ENCODE results near the gene ZAR1L. TPM values are rescaled to one million over a fixed set of nuclear protein-coding genes. Genes with fewer than 3 reads are reported as not detected.

ZAR1L gene
- total RNA-seq, 1 donor from 2014 or later = not detected

DNA sequence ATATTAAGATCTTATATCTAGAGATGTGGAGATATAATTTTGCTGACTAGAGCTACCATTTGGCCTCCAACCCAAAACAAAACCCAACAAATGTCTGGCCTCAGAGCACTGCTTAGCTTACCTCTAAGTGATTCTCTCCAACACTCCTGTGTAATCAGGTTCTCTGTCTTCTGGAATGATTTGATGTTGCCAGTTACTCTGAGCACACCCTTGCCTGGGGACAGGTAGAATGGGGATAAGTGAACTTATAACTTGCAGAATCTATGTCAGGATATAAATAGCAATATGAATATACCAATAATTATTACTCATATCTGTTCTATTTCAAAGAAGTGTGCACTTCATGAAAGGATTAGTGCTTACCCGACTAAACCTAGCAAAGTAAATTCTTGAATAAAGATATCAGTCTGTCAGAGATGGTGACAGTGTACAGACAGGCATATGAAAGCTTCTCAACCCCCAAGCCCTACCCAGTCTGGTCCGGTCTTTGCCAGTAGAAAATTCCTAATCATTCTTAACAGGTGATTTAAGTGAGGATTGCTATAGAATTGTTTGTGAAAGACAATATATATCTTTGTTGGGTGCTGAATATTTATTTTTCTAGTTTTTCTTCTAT is 33.0 kb downstream of the ZAR1L start:
- DNase-seq (no peak), ATAC-seq (no peak)
- intact Hi-C loops (cut with DNase I) = no loop called here
- Histone ChIP-seq H3K4me3 (no peak overlapping the region), H3K27me3 (no peaks in the 10 kb centered on the region), H3K36me3 (peaks cover 48% of the 10 kb centered on the region), H3K4me1 (peaks cover 13% of the 10 kb centered on the region), H3K9me3 (no peaks in the 10 kb centered on the region), H3K27ac (no peak overlapping the region)
- TF ChIP-seq, protein P1, sequence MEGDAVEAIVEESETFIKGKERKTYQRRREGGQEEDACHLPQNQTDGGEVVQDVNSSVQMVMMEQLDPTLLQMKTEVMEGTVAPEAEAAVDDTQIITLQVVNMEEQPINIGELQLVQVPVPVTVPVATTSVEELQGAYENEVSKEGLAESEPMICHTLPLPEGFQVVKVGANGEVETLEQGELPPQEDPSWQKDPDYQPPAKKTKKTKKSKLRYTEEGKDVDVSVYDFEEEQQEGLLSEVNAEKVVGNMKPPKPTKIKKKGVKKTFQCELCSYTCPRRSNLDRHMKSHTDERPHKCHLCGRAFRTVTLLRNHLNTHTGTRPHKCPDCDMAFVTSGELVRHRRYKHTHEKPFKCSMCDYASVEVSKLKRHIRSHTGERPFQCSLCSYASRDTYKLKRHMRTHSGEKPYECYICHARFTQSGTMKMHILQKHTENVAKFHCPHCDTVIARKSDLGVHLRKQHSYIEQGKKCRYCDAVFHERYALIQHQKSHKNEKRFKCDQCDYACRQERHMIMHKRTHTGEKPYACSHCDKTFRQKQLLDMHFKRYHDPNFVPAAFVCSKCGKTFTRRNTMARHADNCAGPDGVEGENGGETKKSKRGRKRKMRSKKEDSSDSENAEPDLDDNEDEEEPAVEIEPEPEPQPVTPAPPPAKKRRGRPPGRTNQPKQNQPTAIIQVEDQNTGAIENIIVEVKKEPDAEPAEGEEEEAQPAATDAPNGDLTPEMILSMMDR (IDR thresholded peaks at IDR 0.05) = no peak

GRCh38 chr13:32281096-32281495 is 34.1 kb downstream of the ZAR1L start:
- no peak for ATAC-seq
- Histone ChIP-seq H3K4me3 (no peak overlapping the region), H3K4me1 (peaks cover 12% of the 10 kb centered on the region), H3K27me3 (no peaks in the 10 kb centered on the region), H3K36me3 (peaks cover 59% of the 10 kb centered on the region), H3K9me3 (no peaks in the 10 kb centered on the region), H3K27ac (no peak overlapping the region)
- intact Hi-C loops (cut with DNase I) = no loop called here
- TF ChIP-seq, protein P1 (IDR thresholded peaks at IDR 0.05) = no peak
- DNase-seq = no peak

- Histone ChIP-seq H3K27me3 (no peaks in the 10 kb centered on the region), H3K27ac (no peak overlapping the region), H3K4me1 (no peaks in the 10 kb centered on the region), H3K4me3 (no peak overlapping the region), H3K9me3 (no peaks in the 10 kb centered on the region), H3K36me3 (peaks cover 76% of the 10 kb centered on the region)
- TF ChIP-seq, protein P1 (IDR thresholded peaks at IDR 0.05) = no peak
- intact Hi-C loops (cut with DNase I) = no loop called here
- no peak for DNase-seq
- no peak for ATAC-seq
These were observed 36.7 kb downstream of the ZAR1L start for GRCh38 chr13:32278426-32278825.

DNA sequence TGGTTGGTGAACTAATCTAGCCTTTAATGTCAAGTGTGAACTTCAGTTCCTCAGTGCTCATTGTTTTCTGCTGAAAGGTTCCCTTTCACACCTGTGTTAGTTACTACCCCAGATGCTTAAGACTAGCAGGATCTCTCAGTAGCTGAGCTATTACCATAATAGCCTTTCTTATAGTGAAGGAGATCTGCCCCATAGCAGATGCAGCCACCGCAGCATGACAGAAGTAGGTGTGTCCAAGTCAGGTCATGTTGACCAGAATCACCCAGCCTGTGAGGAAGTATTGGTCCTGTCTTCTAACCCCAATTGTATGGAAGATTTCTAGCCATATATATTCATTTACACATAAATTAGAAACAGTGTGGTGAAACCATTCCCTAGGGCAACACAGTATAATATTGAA is 37.3 kb downstream of the ZAR1L start:
- no peak overlapping the region for H3K27ac ChIP-seq
- intact Hi-C loops (cut with DNase I) = no loop called here
- ATAC-seq = no peak

DNA sequence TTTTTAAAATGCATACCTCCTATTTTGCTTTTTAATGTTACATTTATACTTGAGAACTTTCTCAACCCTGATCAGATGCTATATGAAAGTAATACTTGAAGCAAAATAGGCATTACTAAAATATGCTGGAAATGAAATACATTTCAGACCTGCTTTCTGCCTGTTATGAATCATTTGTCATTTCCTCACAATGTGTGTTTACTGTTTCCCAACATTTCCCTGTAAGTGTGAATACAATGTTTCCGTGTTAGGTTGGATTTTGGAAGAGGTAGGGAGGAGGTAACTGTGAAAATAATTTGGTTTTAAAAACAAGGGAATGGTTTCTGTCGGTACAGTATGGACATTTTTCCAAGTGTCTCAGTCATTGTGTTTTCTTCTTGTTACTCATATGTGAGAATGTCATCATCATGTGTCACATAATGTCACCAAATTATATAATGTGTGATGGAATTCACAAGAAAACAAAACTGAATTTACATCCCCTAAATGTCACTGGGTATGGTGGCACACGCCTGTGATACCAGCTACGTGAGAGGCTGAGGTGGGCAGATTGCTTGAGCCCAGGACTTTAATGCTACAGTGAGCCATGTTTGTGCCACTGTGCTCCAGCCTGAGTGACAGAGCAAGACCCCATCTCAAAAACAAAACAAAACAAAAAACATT is 43.0 kb downstream of the ZAR1L start:
- Histone ChIP-seq H3K27ac (no peak overlapping the region), H3K4me1 (no peaks in the 10 kb centered on the region), H3K36me3 (peaks cover 57% of the 10 kb centered on the region), H3K27me3 (no peaks in the 10 kb centered on the region), H3K4me3 (no peak overlapping the region), H3K9me3 (no peaks in the 10 kb centered on the region)
- intact Hi-C loops (cut with DNase I) = no loop called here
- ATAC-seq (no peak), DNase-seq (no peak)
- TF ChIP-seq, protein P1 (IDR thresholded peaks at IDR 0.05) = no peak

More for the DNA sequence above, 37.3 kb downstream of the ZAR1L start:
- Histone ChIP-seq H3K27me3 (no peaks in the 10 kb centered on the region), H3K4me1 (no peaks in the 10 kb centered on the region), H3K4me3 (no peak overlapping the region), H3K36me3 (peaks cover 78% of the 10 kb centered on the region), H3K9me3 (no peaks in the 10 kb centered on the region)
- TF ChIP-seq, protein P1 (IDR thresholded peaks at IDR 0.05) = no peak
- DNase-seq = no peak
